Endothelial cell of umbilical vein (primary cell): ENCODE results near the gene AHNAK2.

ENCODE experiments used
- CTCF ChIP-seq, 2 donors: IDR thresholded peaks; 1 replicate in 1 of 2; 2 replicates in 1 of 2; pipeline ENCODE4 v1.5.1; 2011; ENCODE audit warnings: low read length in 2 of 2, mild to moderate bottlenecking in 2 of 2, moderate library complexity in 2 of 2, control low read depth in 1 of 2, inconsistent platforms in 1 of 2, low read depth in 1 of 2; ENCODE audit not compliant: insufficient read depth in 1 of 2; ENCODE audit errors: extremely low read depth in 1 of 2
- EZH2 ChIP-seq: IDR thresholded peaks from 2 replicates; pipeline ENCODE4 v1.6.1; 2012; ENCODE audit warnings: borderline replicate concordance, low read depth, mild to moderate bottlenecking, moderate library complexity, low read length, inconsistent platforms; ENCODE audit not compliant: severe bottlenecking
- GATA2 ChIP-seq: IDR thresholded peaks from 2 replicates; pipeline ENCODE4 v1.7.0; 2011; ENCODE audit warnings: low read depth, mild to moderate bottlenecking, moderate library complexity, mixed read lengths, low read length; ENCODE audit not compliant: insufficient read length, insufficient read depth
- JUN ChIP-seq: IDR thresholded peaks from 2 replicates; pipeline ENCODE4 v1.6.1; 2011; ENCODE audit warnings: borderline replicate concordance, low read depth; ENCODE audit not compliant: insufficient read length, insufficient read depth
- MYC ChIP-seq: IDR thresholded peaks from one replicate; pipeline ENCODE4 v1.6.1; 2011; ENCODE audit warnings: mild to moderate bottlenecking, low read depth, low read length
- POLR2A ChIP-seq: IDR thresholded peaks from 2 replicates; pipeline ENCODE4 v1.6.1; 2012; ENCODE audit warnings: low read depth, mild to moderate bottlenecking, control low read depth, low read length
- POLR2AphosphoS5 ChIP-seq: IDR thresholded peaks from 2 replicates; pipeline ENCODE4 v1.6.1; 2012; ENCODE audit warnings: low read depth, mild to moderate bottlenecking, control low read depth, low read length, moderate library complexity; ENCODE audit not compliant: insufficient read depth
- TF ChIP-seq, protein P1 (sequence below): IDR thresholded peaks from 2 replicates; pipeline ENCODE4 v1.6.1; 2011; ENCODE audit not compliant: insufficient read depth, insufficient read length

DNA sequence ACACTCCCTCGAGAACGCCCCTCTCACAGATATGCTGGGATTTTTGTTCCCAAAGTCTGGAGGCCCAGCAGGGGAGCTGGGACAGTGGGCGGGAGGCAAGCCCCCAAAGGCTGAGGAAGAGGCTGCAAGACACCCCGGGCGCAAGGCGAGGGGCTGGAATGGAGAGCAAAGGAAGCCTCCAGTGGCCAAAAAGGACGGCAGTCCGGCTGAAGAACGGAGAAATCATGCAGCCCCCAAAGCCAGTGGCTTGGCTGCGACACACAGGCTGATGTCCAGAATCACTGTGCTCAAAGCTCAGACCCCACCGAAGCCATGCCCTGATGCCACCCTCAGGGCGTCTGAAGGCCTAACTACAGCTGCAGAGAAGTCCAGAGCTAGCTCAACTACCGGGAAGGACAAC is 18.3 kb upstream of the AHNAK2 start:
- TF ChIP-seq CTCF (IDR thresholded peaks at IDR 0.05; ENCODE audit: extremely low read depth in 1 of 2, insufficient read depth in 1 of 2, low read depth in 1 of 2, low read length in 2 of 2) (no peak), POLR2AphosphoS5 (no peak), POLR2A (no peak), MYC (no peak), JUN (no peak), GATA2 (no peak), EZH2 (no peak)
- TF ChIP-seq, protein P1, sequence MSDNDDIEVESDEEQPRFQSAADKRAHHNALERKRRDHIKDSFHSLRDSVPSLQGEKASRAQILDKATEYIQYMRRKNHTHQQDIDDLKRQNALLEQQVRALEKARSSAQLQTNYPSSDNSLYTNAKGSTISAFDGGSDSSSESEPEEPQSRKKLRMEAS = no peak
